Prostate gland (tissue), 1 donor: ENCODE measurements around the gene SMPDL3A.
"Not testable (repeated sequence)": the region's sequence is repeated elsewhere in the genome, so short reads cannot be mapped to it uniquely, and the experiment has no call there.

Experiments used
- POLR2A ChIP-seq: fragments of 450-650 bp; IDR thresholded peaks from one replicate; pipeline ENCODE4 v1.6.1; 2016; ENCODE audit warnings: antibody characterized with exemption, mild to moderate bottlenecking
- POLR2AphosphoS5 ChIP-seq: sonication (generic); formaldehyde crosslinking; IDR thresholded peaks from one replicate; pipeline ENCODE4 v1.6.1; 2017; ENCODE audit warnings: antibody characterized with exemption

GRCh38 chr6:122744856-122745255 lies 44.2 kb upstream of the SMPDL3A start:
- TF ChIP-seq POLR2A, POLR2AphosphoS5: not testable (repeated sequence)
